Fibroblast of the conjunctiva (primary cell): ENCODE results near the gene RETREG1.
A peak's percentile ranks its signal among the peaks of the same experiment; 100 is the strongest.
"Not testable (repeated sequence)": the region's sequence is repeated elsewhere in the genome, so short reads cannot be mapped to it uniquely, and the experiment has no call there.

Experiments
- DNase-seq: peaks from one replicate; pipeline ENCODE4 v3.0.0-alpha.2; 2010; ENCODE audit warnings: low read depth

Gene RETREG1

GRCh38 chr5:16484081-16484480, 132.7 kb downstream of the RETREG1 start:
- DNase-seq: no peak

- DNase-seq: no peak
These were observed 133.4 kb downstream of the RETREG1 start for GRCh38 chr5:16483361-16483760.

DNA sequence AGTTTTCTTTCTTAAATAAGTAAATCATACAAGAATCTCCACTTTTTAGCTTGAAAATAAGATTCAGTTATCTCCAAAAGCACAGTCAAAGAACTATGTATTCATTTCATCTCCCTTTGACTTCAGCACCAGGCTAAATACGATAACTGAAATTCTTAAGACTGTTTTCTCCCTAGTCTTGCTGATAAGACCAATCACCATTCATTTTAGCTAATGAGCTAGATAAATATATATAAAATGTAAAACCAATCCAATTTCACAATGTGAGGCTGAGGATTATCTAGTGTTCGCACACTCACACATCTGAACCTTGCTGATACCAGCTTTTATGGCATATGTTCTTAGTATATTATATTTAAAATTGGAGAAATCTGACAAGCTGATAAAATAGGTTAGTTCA, 133.9 kb downstream of the RETREG1 start:
- DNase-seq: no peak

DNA sequence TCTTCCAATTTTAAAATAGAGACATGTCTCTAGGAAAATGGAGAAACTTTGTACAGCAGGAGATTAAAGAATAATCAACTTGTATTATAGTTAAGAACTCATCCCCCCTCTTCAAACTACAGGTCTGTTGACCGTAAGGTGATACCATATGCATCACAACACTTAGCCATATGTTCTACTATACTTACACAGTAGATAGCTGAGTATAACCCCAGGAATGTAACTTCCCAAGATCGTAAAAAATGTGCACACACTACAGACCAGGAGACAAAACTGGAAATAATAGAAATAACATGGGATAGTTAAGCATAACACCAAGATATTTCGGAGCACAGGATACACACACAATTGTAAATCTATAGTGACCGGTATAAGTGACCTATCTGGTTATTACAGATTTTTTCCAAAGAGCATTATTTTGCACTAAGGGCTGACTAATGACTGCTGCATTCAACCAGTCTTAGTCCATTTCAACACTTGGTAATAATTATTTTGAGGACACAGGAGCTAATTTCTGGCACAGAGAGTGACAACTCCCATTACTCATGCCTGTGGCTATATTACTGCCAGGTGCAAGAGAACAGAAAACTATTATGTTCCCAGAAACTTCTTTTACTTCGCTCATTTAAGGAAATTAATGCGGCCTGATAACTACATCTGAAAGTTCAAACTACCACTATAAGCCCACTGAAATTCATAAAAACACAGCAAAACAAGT, 135.8 kb downstream of the RETREG1 start:
- no peak for DNase-seq

DNA sequence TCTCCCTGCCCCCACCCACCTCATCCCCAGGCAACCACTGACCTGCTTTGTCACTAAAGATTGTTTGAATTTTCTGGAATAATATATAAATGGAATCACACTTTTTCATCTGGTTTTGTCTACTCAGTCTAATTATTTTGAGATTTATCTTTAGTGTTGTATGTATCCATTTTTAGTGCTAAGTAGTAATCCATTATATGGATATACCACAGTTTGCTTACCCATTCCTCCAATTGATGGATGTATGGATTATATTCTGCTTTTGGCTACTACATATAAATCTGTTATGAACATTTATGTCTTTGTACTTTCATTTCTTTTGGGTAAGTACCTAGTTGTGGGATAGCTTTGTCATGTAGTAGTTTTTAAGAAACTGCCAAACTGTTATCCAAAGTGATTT, 136.7 kb downstream of the RETREG1 start:
- DNase-seq: no peak

DNA sequence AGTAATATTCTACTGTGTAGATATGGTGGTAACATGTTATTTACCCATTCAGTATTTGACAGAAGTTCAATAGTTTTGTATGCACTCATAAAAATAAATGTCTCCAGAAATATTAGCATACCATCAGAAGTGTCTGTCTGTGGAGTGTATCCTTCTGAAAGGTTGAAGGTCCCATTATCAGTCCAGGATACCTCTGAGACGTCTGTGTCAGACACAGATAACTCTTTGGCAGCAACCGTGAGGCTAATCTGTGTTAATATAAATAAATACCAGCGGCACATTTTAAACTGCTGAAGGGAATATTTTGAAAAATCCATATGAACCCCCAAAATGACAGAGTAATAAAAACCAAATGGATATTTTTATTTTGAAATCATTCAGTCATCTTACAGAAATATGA, 139.3 kb downstream of the RETREG1 start:
- no peak for DNase-seq

- DNase-seq: not testable (repeated sequence)
These were observed 140.4 kb downstream of the RETREG1 start for GRCh38 chr5:16476417-16476816.

- DNase-seq: no peak
These were observed 145.4 kb downstream of the RETREG1 start for GRCh38 chr5:16471387-16471786.

GRCh38 chr5:16467363-16468219, 149.2 kb downstream of the RETREG1 start:
- DNase-seq: peak; percentile 12

- DNase-seq: peak; percentile 84
These were observed 151.0 kb downstream of the RETREG1 start, which contains the start of gene ZNF622 for GRCh38 chr5:16465544-16466432. Gene ZNF622, minus strand, starts transcription at chr5:16465800. Its CDS starts 135 bp downstream, at chr5:16465665.

GRCh38 chr5:16464664-16465543, 151.9 kb downstream of the RETREG1 start:
- DNase-seq: no peak

DNA sequence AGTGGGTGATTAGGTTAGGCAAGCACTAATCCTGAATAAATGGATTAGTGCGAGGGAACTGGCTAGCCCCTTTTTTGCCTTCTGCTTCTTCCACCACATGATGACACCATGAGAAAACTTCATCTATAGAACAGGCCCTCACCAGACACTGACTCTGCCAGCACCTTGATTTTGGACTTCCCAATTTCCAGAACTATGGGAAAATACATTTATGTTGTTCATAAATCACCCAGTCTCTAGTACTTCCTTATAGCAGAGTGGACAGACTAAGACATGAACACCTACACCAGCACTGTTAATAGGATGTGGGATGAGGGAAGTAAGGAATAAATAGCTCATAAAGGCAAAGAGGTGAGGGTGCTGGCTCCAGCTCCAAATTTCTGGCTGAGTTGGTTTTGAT, 152.6 kb downstream of the RETREG1 start:
- DNase-seq: no peak

- peak; percentile 48 for DNase-seq
These were observed 155.0 kb downstream of the RETREG1 start for GRCh38 chr5:16461782-16462181.

DNA sequence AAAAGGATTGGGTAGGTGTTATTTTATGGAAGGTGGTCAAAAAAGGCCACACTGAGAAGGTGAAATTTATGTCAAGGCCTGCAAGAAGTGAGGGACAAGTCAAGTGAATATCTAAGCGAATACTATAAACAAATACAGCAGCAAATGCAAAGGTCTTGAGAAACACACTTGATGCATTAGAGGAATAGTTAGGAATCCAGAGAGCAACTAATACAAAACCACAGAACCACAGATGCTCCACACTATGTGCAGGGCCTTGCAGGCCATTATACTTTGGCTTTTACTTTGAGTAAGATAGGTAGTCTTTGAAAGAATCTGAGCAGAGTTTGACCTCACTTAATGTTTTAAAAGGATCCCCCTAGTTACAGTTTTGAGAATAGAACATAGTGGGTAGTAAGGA, 155.8 kb downstream of the RETREG1 start:
- DNase-seq: no peak

GRCh38 chr5:16459451-16459850, 157.3 kb downstream of the RETREG1 start:
- no peak for DNase-seq

- DNase-seq: no peak
These were observed 158.9 kb downstream of the RETREG1 start for GRCh38 chr5:16457853-16458252.

GRCh38 chr5:16457451-16457850, 159.3 kb downstream of the RETREG1 start:
- no peak for DNase-seq

- DNase-seq: peak; percentile 57
These were observed 160.5 kb downstream of the RETREG1 start for GRCh38 chr5:16456103-16456832.

DNA sequence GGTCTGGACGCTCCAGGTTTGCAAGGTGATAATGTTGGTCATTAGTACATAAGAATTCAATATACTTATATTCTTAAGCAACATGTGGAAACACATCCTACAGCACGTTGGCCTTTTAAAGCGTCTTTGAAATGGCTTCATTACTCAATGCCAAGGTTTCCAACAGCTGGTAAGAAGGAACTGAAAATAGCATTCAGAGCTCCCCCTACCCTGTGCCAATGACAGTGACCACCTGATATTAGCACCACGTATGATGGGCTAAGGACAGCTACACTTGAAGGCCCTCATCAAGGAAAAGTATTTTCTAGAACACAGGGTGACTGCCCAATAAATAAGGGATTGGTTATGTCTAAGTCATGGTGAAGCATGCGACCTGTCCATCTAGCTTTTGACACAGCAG, 161.1 kb downstream of the RETREG1 start:
- no peak for DNase-seq

DNA sequence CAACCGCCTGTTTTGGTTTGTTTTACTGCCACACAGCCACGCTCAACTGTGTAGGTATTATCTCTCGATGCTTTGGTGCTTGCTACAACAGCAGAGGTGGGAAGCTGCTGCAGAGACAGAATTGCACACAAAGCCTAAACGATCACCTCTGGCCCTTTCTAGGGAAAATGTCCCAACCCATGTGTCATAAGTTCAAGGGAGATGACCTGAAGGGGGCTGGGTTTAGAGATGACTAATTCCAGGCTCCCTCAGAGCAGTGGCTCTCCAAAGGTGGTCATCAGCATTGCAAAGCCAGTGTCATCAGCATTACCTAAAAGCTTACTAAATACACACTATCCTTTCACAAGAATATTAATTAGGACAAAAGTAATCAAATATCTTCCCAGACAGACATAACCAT, 162.1 kb downstream of the RETREG1 start:
- DNase-seq: no peak

- no peak for DNase-seq
These were observed 163.2 kb downstream of the RETREG1 start for GRCh38 chr5:16453609-16454008.
